Stimulated activated CD8-positive, alpha-beta memory T cell treated with anti-CD3 and anti-CD28 coated beads, Interleukin-15, amount 100 ng/mL, for 24 hours (primary cell): ENCODE results near the gene USP48.
"Not testable (repeated sequence)": the region's sequence is repeated elsewhere in the genome, so short reads cannot be mapped to it uniquely, and the experiment has no call there.

ENCODE experiments used
- DNase-seq: peaks from one replicate; pipeline ENCODE4 v3.0.0-alpha.2; 2020; ENCODE audit warnings: low read depth

The USP48 gene

GRCh38 chr1:21696931-21697330 is 86.0 kb downstream of the USP48 start:
- no peak for DNase-seq

- DNase-seq: no peak
Observed at GRCh38 chr1:21693732-21694131, 89.2 kb downstream of the USP48 start.

GRCh38 chr1:21691739-21692138 is 91.2 kb downstream of the USP48 start:
- DNase-seq: no peak

- DNase-seq: no peak
Observed at GRCh38 chr1:21689661-21690372, 93.1 kb downstream of the USP48 start.

- no peak for DNase-seq
Observed at GRCh38 chr1:21687081-21687529, 95.8 kb downstream of the USP48 start.

GRCh38 chr1:21685946-21686678 is 96.8 kb downstream of the USP48 start:
- no peak for DNase-seq

- DNase-seq: no peak
Observed at GRCh38 chr1:21681426-21681825, 101.5 kb downstream of the USP48 start.

GRCh38 chr1:21680918-21681317 is 102.0 kb downstream of the USP48 start:
- DNase-seq: no peak

GRCh38 chr1:21680381-21680780 is 102.6 kb downstream of the USP48 start:
- no peak for DNase-seq

GRCh38 chr1:21677168-21677567 is 105.8 kb downstream of the USP48 start:
- no peak for DNase-seq

- DNase-seq: no peak
Observed at GRCh38 chr1:21674957-21675356, 108.0 kb downstream of the USP48 start.

- not testable (repeated sequence) for DNase-seq
Observed at GRCh38 chr1:21673853-21674252, 109.1 kb downstream of the USP48 start.

- DNase-seq: no peak
Observed at GRCh38 chr1:21673277-21673780, 109.6 kb downstream of the USP48 start.

GRCh38 chr1:21672478-21673276 is 110.3 kb downstream of the USP48 start:
- no peak for DNase-seq

GRCh38 chr1:21671915-21672314 is 111.0 kb downstream of the USP48 start:
- DNase-seq: no peak

- no peak for DNase-seq
Observed at GRCh38 chr1:21670956-21671902, 111.7 kb downstream of the USP48 start.

- no peak for DNase-seq
Observed at GRCh38 chr1:21670059-21670881, 112.7 kb downstream of the USP48 start.

GRCh38 chr1:21669258-21670058 is 113.5 kb downstream of the USP48 start, which contains the start of gene RAP1GAP:
TSS of gene RAP1GAP (minus strand) at chr1:21669357. CDS start at chr1:21620032, 49,325 bp downstream.
- no peak for DNase-seq

- DNase-seq: no peak
Observed at GRCh38 chr1:21668951-21669257, 114.0 kb downstream of the USP48 start.
